ENCODE results near the gene ADAP1.

- TF ChIP-seq EZH2 (IDR thresholded peaks at IDR 0.05; ENCODE audit: borderline replicate concordance, low read depth, low read length, poor library complexity, severe bottlenecking) (no peak), CTCF (conservative IDR thresholded peaks at IDR 0.05; ENCODE audit: low read depth, low read length) (no peak)
Observed at GRCh38 chr7:979886-980571, 25.5 kb upstream of the ADAP1 start.

Data from A673 (cell line).